Esophagus squamous epithelium (tissue), 5 donors: ENCODE measurements around the gene DMPK. TPM values are rescaled to one million over a fixed set of nuclear protein-coding genes. Genes with fewer than 3 reads are reported as not detected.

ENCODE experiments used
- DNase-seq: peaks from one replicate; lab custom pipeline; 2025; lab: John Stamatoyannopoulos, UW
- H3K27ac ChIP-seq, 4 donors: fragments of 200-600 bp; sonication (generic); one replicate each; pipeline ENCODE4 v1.5.1; 2016 to 2019; ENCODE audit warnings: mild to moderate bottlenecking in 1 of 4
- H3K27me3 ChIP-seq, 4 donors: fragments of 200-600 bp; sonication (generic); 1 replicate in 3 of 4; 2 replicates in 1 of 4; pipeline versions ENCODE4 v1.5.1 to v1.6.0; 2017 to 2021; ENCODE audit warnings: antibody characterized with exemption in 1 of 4
- H3K36me3 ChIP-seq, 3 donors: fragments of 200-600 bp; sonication (generic); one replicate each; pipeline ENCODE4 v1.5.1; 2016 to 2019
- H3K4me1 ChIP-seq, 3 donors: fragments of 200-600 bp; sonication (generic); one replicate each; pipeline ENCODE4 v1.5.1; 2017 to 2019
- H3K4me3 ChIP-seq, 4 donors: fragments of 200-600 bp; sonication (generic); 1 replicate in 3 of 4; 2 replicates in 1 of 4; pipeline ENCODE4 v1.5.1; 2016 to 2019; ENCODE audit warnings: mild to moderate bottlenecking in 2 of 4, moderate library complexity in 1 of 4
- H3K9me3 ChIP-seq, 3 donors: fragments of 200-600 bp; sonication (generic); one replicate each; pipeline ENCODE4 v1.5.1; 2016 to 2019
- CTCF ChIP-seq, 6 experiments: fragments of 450-650 bp in 4 of 6; fragments of 200-600 bp in 2 of 6; sonication (generic) in 2 of 6; IDR thresholded peaks; one replicate each; pipeline ENCODE4 v1.5.1; 2016 to 2019; ENCODE audit warnings: antibody characterized with exemption in 6 of 6, mild to moderate bottlenecking in 4 of 6, moderate library complexity in 4 of 6
- POLR2A ChIP-seq, 4 donors: fragments of 450-650 bp; IDR thresholded peaks; one replicate each; pipeline ENCODE4 v1.6.1; 2017; ENCODE audit warnings: antibody characterized with exemption in 4 of 4, mild to moderate bottlenecking in 4 of 4, moderate library complexity in 3 of 4
- WGBS, 2 donors: methylation state at CpG; one replicate each; pipeline ENCODE4 v1.1.5; 2018; 5-methylcytosine and 5-hydroxymethylcytosine counted together
- intact Hi-C: fragments of 100-400 bp; cut with DNase I; formaldehyde crosslinking; loops from one replicate; pipeline ENCODE4 v1.15.0; 2022
- total RNA-seq, 4 donors: library from RNA; depleted of rRNA; stranded (reverse); fragments of >200 nt; gene quantifications; one replicate each; pipeline ENCODE4 v1.1.0, GENCODE V29; 2016
- donor health status: DM: yes; HTN: yes; CAD: no.

Gene DMPK
- total RNA-seq, 4 donors from 2014 or later = 15.8 to 36.6 (median 17.2) TPM

- Histone ChIP-seq H3K27ac (peak overlapping the region in 3 of 4 donors; percentile 25 to 55 (median 50)), H3K4me3 (no peak overlapping the region), H3K27me3 (peaks cover 0 to 8% (median 0%) of the 10 kb centered on the region in 4 donors), H3K9me3 (no peaks in the 10 kb centered on the region), H3K4me1 (peaks cover 4 to 37% (median 16%) of the 10 kb centered on the region in 3 donors), H3K36me3 (no peaks in the 10 kb centered on the region)
- WGBS, 2 donors = 18 to 25% methylated on average over 7 of the region's 7 CpGs
- no peak for DNase-seq
- intact Hi-C loops = no loop called here
- TF ChIP-seq CTCF (IDR thresholded peaks at IDR 0.05) = no peak
- TF ChIP-seq POLR2A (IDR thresholded peaks at IDR 0.05) = no peak
These were observed 27.4 kb upstream of the DMPK start for GRCh38 chr19:45809643-45810159.

GRCh38 chr19:45805719-45806118, 23.4 kb upstream of the DMPK start:
- no peak overlapping the region for H3K4me3 ChIP-seq
- TF ChIP-seq CTCF (IDR thresholded peaks at IDR 0.05) (no peak), POLR2A (IDR thresholded peaks at IDR 0.05) (no peak)
- intact Hi-C loops = no loop called here

GRCh38 chr19:45804959-45805230, 22.6 kb upstream of the DMPK start:
- WGBS, 2 donors = 83 to 86% methylated on average over 1 of the region's 8 CpGs
- H3K9me3 ChIP-seq = no peaks in the 10 kb centered on the region
- TF ChIP-seq CTCF (IDR thresholded peaks at IDR 0.05) (no peak), POLR2A (IDR thresholded peaks at IDR 0.05) (no peak)
- H3K27ac ChIP-seq = no peak overlapping the region
- no peaks in the 10 kb centered on the region for H3K36me3 ChIP-seq
- intact Hi-C loops = no loop called here
- DNase-seq = no peak
- H3K4me1 ChIP-seq = peaks cover 5 to 22% (median 15%) of the 10 kb centered on the region in 3 donors
- no peaks in the 10 kb centered on the region for H3K27me3 ChIP-seq
- H3K4me3 ChIP-seq = no peak overlapping the region

More at GRCh38 chr19:45805719-45806118, 23.4 kb upstream of the DMPK start:
- no peak for DNase-seq
- Histone ChIP-seq H3K4me1 (peaks cover 0 to 22% (median 14%) of the 10 kb centered on the region in 3 donors), H3K27ac (no peak overlapping the region), H3K27me3 (no peaks in the 10 kb centered on the region), H3K9me3 (no peaks in the 10 kb centered on the region), H3K36me3 (no peaks in the 10 kb centered on the region)

GRCh38 chr19:45804140-45804958, 22.1 kb upstream of the DMPK start:
- Histone ChIP-seq H3K27ac (no peak overlapping the region), H3K4me3 (no peak overlapping the region), H3K4me1 (peaks cover 8 to 22% (median 15%) of the 10 kb centered on the region in 3 donors), H3K9me3 (no peaks in the 10 kb centered on the region), H3K27me3 (no peaks in the 10 kb centered on the region), H3K36me3 (no peaks in the 10 kb centered on the region)
- TF ChIP-seq CTCF (IDR thresholded peaks at IDR 0.05) (no peak), POLR2A (IDR thresholded peaks at IDR 0.05) (no peak)
- DNase-seq = no peak
- intact Hi-C loops = no loop called here
- 87 to 91% methylated on average over 16 to 36 of the region's 57 CpGs for WGBS, 2 donors

DNA sequence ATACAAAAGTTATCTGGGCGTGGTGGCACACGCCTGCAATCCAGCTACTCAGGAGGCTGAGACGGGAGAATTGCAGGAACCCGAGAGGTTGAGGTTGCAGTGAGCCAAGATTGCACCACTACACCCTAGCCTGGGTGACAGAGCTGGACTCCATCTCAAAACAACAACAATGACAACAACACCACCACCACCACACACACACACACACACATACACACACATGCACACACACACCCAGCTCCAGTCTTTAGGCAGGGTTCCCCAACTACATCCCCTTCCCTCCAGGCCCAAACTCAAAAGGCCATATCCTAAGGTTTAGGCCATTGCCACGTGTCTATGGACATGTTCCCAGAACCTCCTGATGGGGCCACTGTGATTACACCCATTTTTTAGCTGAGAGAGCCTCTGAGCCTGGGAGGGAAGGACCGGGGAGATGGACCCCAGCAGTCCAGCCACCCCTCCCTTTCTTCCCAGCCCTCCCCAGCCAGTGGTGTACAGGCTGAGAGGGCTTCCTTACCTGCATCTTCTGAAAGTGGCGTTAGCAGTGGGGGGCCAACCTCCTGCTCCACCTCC, 19.4 kb upstream of the DMPK start:
- Histone ChIP-seq H3K4me3 (no peak overlapping the region), H3K4me1 (peaks cover 13 to 35% (median 24%) of the 10 kb centered on the region in 3 donors), H3K36me3 (no peaks in the 10 kb centered on the region), H3K9me3 (no peaks in the 10 kb centered on the region), H3K27me3 (no peaks in the 10 kb centered on the region), H3K27ac (no peak overlapping the region)
- TF ChIP-seq POLR2A (IDR thresholded peaks at IDR 0.05) (no peak), CTCF (IDR thresholded peaks at IDR 0.05) (no peak)
- 71 to 77% methylated on average over 2 to 7 of the region's 7 CpGs for WGBS, 2 donors
- intact Hi-C loops = no loop called here
- DNase-seq = no peak
